COLO668 (cell line): ENCODE measurements around the gene PTBP2.

Source experiments
- DNase-seq: peaks from one replicate; lab custom pipeline; 2025; ENCODE audit not compliant: unreplicated experiment; lab: John Stamatoyannopoulos, UW

Gene PTBP2, protein sequence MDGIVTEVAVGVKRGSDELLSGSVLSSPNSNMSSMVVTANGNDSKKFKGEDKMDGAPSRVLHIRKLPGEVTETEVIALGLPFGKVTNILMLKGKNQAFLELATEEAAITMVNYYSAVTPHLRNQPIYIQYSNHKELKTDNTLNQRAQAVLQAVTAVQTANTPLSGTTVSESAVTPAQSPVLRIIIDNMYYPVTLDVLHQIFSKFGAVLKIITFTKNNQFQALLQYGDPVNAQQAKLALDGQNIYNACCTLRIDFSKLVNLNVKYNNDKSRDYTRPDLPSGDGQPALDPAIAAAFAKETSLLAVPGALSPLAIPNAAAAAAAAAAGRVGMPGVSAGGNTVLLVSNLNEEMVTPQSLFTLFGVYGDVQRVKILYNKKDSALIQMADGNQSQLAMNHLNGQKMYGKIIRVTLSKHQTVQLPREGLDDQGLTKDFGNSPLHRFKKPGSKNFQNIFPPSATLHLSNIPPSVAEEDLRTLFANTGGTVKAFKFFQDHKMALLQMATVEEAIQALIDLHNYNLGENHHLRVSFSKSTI

GRCh38 chr1:96721416-96722160, at the start of gene PTBP2:
TSS of gene PTBP2 (plus strand) at chr1:96721784. CDS start at chr1:96721865, 81 bp downstream.
- peak; percentile 93 for DNase-seq

GRCh38 chr1:96674915-96675314, 46.7 kb upstream of the PTBP2 start:
- DNase-seq = no peak

GRCh38 chr1:96682056-96682455, 39.5 kb upstream of the PTBP2 start:
- no peak for DNase-seq

- no peak for DNase-seq
Measured at GRCh38 chr1:96683931-96684330, 37.7 kb upstream of the PTBP2 start.

GRCh38 chr1:96684744-96685143, 36.8 kb upstream of the PTBP2 start:
- DNase-seq = no peak

GRCh38 chr1:96688767-96689166, 32.8 kb upstream of the PTBP2 start:
- DNase-seq = no peak

DNA sequence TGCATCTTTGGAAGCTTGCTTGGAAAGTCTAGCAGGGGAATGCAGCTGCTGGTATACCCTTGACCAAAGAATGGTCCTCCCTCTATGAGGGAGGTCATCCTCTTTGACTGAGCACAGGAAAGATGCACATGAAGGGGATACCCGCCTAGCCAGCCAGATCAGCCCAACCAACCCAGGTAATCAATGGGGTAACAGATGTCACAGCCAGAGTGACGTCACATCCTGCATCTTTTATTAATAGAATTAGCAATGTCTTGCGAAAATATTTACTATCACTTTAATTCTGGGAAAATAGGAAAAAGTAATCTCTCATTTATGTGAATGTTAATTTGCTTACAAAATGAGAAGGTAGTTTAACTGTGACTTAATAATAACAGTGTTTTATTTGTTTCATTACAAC, 25.6 kb upstream of the PTBP2 start:
- no peak for DNase-seq

DNA sequence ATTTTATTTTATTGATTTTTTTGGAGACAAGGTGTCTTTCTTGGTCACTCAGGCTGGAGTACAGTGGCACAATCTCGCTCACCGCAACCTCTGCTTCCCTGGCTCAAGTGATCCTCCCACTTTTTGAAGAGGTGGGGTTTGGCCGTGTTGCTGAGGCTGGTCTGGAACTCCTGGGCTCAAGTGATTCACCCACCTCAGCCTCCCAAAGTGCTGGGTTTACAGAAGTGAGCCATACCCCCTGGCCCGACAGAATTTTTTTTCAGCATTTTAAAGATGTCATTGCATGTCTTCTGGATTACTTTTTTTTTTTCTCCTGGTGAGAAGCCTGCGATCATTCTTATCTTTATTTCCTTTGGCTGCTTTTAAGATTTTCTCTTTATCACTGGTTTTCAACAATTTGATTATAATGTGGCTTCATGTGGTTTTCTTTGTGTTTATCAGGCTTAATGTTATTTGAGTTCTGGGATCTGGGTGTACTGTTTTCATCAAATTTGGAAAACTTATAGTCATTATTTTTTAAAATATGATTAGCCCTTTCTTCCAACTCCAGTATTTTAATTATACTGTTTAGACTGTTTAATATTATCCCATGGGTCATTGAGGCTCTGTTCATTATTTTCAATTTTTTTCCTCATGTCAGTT, 23.1 kb upstream of the PTBP2 start:
- DNase-seq = no peak

GRCh38 chr1:96703186-96703585, 18.4 kb upstream of the PTBP2 start:
- DNase-seq = no peak

GRCh38 chr1:96707023-96707422, 14.6 kb upstream of the PTBP2 start:
- no peak for DNase-seq

DNA sequence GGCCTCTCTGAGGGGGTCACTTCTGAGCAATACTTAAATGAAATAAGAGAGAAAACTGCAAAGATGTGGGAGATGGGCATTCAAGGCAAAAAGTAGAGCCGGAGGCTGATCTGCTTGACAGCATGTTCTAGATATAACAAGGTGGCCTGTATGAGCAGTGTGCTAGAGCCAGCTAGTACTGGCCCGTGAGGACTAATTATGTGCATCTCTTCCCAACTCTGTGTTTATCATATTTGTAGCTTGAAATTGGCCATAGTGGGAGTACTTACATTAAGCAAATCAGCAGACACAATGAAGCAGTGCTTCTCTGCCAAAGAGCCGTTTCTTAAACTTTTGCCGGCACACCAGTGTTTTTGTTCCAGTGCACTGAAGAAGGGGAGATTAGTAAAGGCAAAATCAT, 13.1 kb upstream of the PTBP2 start:
- no peak for DNase-seq

DNA sequence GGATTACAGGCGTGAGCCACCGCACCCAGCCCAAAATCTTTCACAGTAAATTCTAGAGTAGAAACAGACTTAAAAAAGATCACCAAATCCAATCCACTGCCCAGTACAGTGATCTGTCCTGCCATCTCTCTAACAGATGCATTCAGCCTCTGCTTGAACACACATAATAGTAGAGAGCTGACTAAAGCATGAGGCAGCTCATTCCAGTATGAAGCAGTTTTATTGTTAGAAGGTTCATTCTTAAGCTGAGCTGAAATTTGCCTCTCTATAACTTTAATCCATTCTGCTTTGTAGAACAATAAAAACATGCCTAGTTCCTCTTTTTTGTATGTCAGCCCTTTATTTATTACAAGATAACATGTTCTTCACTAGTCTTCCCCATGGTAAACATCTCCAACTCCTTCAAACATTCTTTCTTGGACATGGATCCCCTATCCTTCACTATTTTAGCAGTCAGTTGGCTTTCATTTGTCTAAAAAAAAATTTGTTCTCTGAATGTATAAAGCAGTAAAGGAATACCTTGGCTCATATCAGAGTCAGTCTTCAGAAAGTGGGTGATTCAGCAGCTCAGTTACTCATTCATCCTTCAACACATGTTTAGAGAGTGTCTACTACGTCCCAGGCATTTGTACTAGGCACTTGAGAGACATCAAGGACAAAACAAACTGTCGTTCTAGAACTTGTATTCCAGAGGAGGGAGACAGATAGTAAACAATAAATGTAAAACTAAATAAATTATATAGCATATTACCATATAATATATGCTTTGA, 10.7 kb upstream of the PTBP2 start:
- no peak for DNase-seq

- no peak for DNase-seq
Measured at GRCh38 chr1:96713649-96714048, 7.9 kb upstream of the PTBP2 start.

- no peak for DNase-seq
Measured at GRCh38 chr1:96714881-96715280, 6.7 kb upstream of the PTBP2 start.

DNA sequence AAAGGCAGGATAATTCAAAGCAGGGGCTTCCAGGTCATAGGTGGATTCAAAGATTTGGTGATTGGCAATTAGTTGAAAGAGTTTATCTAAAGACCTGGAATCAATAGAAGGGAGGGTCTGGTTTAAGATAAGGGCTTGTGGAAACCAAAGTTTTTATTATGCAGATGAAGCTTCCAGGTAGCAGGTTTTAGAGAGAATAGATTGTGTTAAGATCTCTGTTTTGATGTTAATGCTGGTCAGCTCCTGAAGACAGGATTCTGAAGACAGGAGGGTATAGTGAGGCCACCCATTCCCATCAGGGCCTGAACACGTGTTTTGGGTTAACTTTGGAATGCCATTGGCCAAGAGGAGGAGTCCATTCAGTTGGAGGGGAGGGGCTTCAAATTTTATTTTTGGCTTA, 6.1 kb upstream of the PTBP2 start:
- DNase-seq = no peak

DNA sequence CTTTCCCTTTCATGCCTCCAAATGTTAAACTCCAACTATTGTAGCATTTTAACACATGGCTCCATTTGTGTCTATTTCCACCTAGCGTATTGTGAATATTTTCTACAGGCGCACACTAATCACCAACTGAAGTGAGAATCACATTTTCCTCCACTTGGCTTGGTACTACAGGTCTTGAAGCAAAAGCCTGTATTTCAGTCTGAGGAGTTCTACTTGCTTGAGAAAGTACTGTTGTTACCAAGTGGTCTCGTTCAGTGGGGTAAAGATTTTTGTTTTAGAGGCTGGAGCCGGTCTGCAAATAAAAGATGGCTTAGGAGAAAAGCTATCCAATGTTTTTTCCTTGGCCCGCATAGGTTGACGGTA, 550 bp upstream of the PTBP2 start:
- DNase-seq = no peak

- DNase-seq = peak; percentile 66
Measured at GRCh38 chr1:96722161-96722922, 758 bp downstream of the PTBP2 start.

DNA sequence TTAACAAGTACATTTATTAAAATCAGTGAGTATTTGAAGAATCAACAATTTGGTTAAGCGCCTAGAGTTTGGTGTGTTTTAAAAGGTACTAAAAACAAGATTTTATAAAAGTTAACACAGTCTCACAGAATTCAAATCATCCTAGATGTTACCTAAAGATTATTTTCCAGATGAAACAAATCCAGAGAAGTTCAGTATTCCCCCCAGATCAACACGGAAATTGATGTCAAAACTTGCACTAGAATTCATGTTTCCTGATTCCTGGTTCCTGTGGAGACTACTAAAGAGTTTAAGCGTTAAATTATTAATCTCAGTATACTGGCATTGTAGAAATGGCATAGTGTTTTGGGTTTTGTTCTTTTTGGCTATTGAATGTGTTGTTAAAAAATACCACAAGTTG, 1.4 kb downstream of the PTBP2 start:
- no peak for DNase-seq

GRCh38 chr1:96723377-96723776, 1.8 kb downstream of the PTBP2 start:
- no peak for DNase-seq

DNA sequence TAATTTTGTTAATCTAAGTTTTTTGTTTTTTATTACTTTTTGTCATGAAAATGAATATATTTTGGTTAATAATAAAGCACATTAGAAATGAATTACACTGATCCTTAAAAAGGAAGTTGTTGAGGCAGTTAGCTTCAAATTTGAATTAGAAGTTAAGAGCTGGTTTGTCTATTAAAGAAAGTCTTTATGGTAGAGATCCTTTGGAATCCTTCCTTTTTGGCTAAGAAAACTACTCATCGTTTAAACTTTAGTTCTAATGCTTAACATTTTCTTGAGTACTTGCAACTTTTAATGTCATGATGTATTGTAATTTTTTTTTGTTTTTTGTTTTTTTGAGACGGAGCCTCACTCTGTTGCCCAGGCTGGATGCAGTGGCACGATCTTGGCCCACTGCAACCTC, 2.4 kb downstream of the PTBP2 start:
- no peak for DNase-seq
